GM12892 (cell line): ENCODE results near the gene FRY.

Experiments
- DNase-seq: peaks from one replicate; pipeline ENCODE4 v3.0.0; 2011; ENCODE audit not compliant: insufficient read length
- FAIRE-seq: peaks from 2 replicates; lab custom pipeline; 2011; peaks lifted over from hg19 to GRCh38; lab: Jason Lieb, UNC
- POLR2A ChIP-seq: IDR thresholded peaks from 2 replicates; pipeline ENCODE4 v1.6.1; 2011; ENCODE audit warnings: low read depth, low read length, control low read depth
- POLR2AphosphoS5 ChIP-seq: IDR thresholded peaks from 2 replicates; pipeline ENCODE4 v1.6.1; 2011; ENCODE audit warnings: low read depth, low read length, control low read depth
- TAF1 ChIP-seq: IDR thresholded peaks from 2 replicates; pipeline ENCODE4 v1.6.1; 2011; ENCODE audit warnings: low read depth, mild to moderate bottlenecking, control low read depth, low read length, borderline replicate concordance

Gene FRY

GRCh38 chr13:32021785-32022184 lies 9.8 kb upstream of the FRY start:
- FAIRE-seq = no peak
- TF ChIP-seq POLR2AphosphoS5 = no peak
- no peak for TF ChIP-seq POLR2A
- TF ChIP-seq TAF1 = no peak
- no peak for DNase-seq

GRCh38 chr13:32022311-32022710 lies 9.3 kb upstream of the FRY start:
- no peak for DNase-seq
- TF ChIP-seq TAF1 (no peak), POLR2A (no peak), POLR2AphosphoS5 (no peak)
- FAIRE-seq = no peak

- no peak for FAIRE-seq
- no peak for TF ChIP-seq POLR2A
- no peak for TF ChIP-seq POLR2AphosphoS5
- no peak for TF ChIP-seq TAF1
- no peak for DNase-seq
These were observed 8.5 kb upstream of the FRY start for GRCh38 chr13:32023096-32023495.

DNA sequence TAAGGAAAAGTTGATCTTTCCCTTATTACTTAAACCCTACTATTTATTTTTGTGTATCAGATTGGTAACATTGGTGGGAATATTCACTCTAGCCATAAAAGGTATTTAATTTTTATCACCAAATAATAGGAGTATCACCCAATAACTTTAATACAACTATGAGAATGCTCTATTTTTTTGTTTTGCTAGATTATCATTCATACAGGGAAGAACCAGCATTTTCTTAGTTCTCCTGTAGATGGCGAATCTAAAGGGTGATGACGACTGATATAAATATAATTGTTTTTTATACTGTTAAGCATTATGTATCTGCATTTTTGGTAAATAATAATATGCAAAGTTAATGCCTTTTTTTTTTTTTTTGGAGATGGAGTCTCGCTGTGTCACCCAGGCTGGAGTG lies 7.9 kb upstream of the FRY start:
- DNase-seq (no peak), FAIRE-seq (no peak)
- TF ChIP-seq TAF1 = no peak
- TF ChIP-seq POLR2AphosphoS5 = no peak
- TF ChIP-seq POLR2A = no peak

DNA sequence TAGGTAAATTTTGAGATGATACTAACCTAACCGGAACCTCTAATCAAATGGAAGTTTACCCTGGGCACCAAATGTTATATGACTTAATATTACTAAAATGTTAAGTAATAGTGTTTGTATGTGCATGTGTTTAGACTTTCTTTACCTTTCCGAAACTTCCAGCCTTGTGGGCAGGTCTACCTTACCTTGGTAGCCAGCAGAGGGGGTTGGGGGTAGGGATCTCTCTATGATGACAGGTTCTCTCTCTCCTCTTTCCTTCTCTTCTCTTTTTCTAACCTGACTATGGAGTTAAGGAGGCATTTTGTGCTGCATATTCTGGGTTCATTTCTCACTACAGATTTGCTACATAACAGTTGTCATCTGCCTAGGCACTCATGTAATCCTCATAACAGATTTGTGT lies 6.8 kb upstream of the FRY start:
- no peak for TF ChIP-seq POLR2AphosphoS5
- TF ChIP-seq TAF1 = no peak
- TF ChIP-seq POLR2A = no peak
- no peak for FAIRE-seq
- no peak for DNase-seq

- FAIRE-seq (no peak), DNase-seq (no peak)
- no peak for TF ChIP-seq POLR2AphosphoS5
- TF ChIP-seq POLR2A = no peak
- TF ChIP-seq TAF1 = no peak
These were observed 5.8 kb upstream of the FRY start for GRCh38 chr13:32025730-32026129.

DNA sequence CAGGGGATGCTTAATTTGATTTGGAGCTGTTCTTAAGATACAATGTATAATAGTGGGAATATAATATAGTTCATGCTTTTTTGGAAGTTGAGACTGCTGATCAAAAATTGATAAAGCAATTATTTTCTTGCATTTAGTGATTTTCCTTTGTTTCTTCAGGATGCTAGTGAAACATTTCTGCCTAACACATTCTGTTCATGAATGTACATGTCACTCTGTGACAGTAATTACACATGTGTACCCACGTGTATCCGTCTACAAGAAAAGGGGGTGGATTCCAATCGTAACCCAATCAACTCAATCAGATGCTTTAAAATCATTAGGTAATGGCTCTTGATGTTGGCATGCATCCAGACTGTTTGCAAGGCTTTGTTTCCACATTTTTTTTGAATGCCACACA lies 5.0 kb upstream of the FRY start:
- FAIRE-seq = no peak
- TF ChIP-seq TAF1 (no peak), POLR2AphosphoS5 (no peak), POLR2A (no peak)
- DNase-seq = no peak

DNA sequence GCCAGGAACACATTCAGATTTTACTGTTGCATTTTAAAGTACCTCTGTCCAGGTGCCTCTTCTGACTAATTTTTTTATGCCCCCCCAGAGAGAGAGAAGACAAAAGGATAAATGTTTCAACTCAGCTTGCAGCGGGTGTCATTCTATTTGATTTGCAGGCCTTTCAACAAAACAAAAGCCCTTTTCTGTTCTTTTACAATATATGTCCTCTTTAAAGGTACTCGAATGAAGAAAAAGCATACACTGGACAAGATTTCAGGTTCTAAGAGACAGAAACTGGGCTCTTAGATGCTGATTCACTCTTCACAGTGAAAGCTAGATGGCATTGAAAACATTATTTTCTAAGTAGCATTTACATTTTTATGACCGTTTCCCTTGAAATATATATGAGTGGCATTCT lies 2.9 kb upstream of the FRY start:
- TF ChIP-seq POLR2A (no peak), TAF1 (no peak), POLR2AphosphoS5 (no peak)
- FAIRE-seq (no peak), DNase-seq (no peak)

DNA sequence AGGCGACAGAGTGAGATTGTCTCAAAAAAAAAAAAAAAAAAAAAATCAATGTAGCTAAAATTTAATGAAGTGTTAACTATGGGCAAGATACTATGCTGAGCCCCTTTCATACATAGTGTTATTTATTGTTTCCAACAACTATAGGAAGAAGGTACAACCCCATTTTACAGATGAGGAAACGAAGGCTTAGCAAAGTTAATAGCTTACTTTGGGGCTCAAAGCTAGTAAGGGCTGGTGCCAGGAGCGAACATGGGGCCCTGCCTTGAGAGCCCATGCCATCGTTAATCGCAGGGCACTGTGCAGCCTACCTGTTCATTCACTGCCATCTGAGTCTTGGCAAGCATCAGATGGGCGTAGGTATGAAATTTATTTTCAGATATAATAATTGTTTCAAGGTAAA lies 1.9 kb upstream of the FRY start:
- FAIRE-seq (no peak), DNase-seq (no peak)
- TF ChIP-seq POLR2AphosphoS5 (no peak), POLR2A (no peak), TAF1 (no peak)

- no peak for FAIRE-seq
- TF ChIP-seq POLR2AphosphoS5 (no peak), TAF1 (no peak), POLR2A (no peak)
- no peak for DNase-seq
These were observed 319 bp downstream of the FRY start for GRCh38 chr13:32031815-32032370.

DNA sequence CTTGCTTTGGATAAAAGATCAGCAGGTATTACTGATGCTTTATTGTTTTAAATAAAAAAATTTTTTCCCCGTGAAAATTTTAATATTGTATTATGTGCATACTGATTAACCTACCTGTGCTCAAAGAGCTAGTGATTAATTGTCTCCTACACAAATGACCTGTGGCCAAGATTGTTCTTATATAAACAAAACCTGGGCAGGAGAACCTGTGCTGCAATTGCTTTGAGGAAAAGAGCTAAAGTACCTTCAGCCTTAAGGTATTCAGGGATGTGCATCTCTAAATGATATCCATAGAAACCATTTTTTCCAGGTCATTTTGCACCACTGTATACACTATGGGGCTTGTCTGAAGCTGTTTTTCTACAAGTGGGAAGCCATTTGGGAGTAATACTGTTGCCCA lies 1.2 kb downstream of the FRY start:
- TF ChIP-seq POLR2A = no peak
- TF ChIP-seq POLR2AphosphoS5 = no peak
- no peak for TF ChIP-seq TAF1
- DNase-seq (no peak), FAIRE-seq (no peak)

DNA sequence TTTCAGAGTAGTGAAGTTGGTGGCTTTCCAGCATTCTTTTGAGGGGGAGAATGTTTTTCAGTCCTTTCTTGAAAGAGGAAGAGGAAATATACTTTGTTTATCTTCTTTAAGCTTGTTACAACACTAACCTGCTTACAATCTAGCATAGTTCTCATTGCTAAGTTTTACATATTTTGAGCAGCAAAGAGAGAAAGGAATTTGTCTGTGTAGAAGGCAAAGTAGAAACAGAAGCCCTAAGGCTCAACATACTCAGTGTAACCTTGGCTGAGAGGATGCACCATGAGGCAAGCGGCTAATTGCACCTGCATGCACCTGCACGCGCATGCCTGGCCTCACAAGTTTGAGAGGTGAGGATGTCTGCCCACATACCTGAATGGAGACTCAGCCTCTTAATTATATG lies 2.2 kb downstream of the FRY start:
- DNase-seq (no peak), FAIRE-seq (no peak)
- TF ChIP-seq POLR2A (no peak), TAF1 (no peak), POLR2AphosphoS5 (no peak)
